ENCODE data around the gene PPP2R2B. TPM values are rescaled to one million over a fixed set of nuclear protein-coding genes. Genes with fewer than 3 reads are reported as not detected.

PPP2R2B gene
- total RNA-seq, 1 experiment from 2014 or later: not detected

DNA sequence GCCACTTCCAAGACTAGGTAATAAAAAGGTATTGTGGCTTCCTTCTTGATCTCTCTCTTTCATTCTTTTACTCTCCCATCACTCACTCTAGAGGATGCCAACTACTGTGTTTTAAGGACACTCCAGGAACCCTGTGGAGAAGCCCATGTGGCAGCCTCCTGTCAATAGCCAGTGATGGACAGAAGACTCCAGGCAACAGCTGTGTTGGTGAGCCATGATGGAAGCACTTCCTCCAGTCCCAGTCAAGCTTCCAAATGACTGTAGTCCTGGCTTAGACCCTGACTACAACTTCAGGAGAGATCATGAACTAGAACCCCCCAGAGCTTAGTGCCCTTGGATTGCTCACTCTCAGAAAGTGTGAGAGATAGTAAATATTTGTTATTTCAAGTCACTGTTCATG, 123.9 kb downstream of the PPP2R2B start:
- no peak for DNase-seq (ENCODE audit: low read depth, low spot score)
- no peak for ATAC-seq
- Histone ChIP-seq H3K4me3 (replicated peaks in 1 of 2; ENCODE audit: low read depth in 1 of 2, low read length in 2 of 2) (no peak overlapping the region), H3K27ac (ENCODE audit: low read depth, low read length) (no peak overlapping the region), H3K27me3 (ENCODE audit: insufficient read depth, low read length) (peaks cover 6% of the 10 kb centered on the region; the same call in 1 of the 2 replicates), H2AFZ (ENCODE audit: low read depth, low read length, poor library complexity, severe bottlenecking) (no peak overlapping the region), H3K4me2 (ENCODE audit: low read length) (no peak overlapping the region), H4K20me1 (ENCODE audit: insufficient read depth) (no peaks in the 10 kb centered on the region), H3K9ac (ENCODE audit: low read length) (no peak overlapping the region), H3K79me2 (ENCODE audit: insufficient read depth, low read length) (no peaks in the 10 kb centered on the region), H3K4me1 (ENCODE audit: control insufficient read depth in 1 of 2, insufficient read depth in 2 of 2, low read length in 2 of 2) (no peaks in the 10 kb centered on the region), H3K9me2 (ENCODE audit: insufficient read depth) (no peaks in the 10 kb centered on the region), H3K9me3 (ENCODE audit: control insufficient read depth in 1 of 2, insufficient read depth in 1 of 2, low read depth in 1 of 2, low read length in 2 of 2) (no peaks in the 10 kb centered on the region), H3K36me3 (ENCODE audit: control insufficient read depth in 1 of 2, insufficient read depth in 2 of 2, low read length in 2 of 2) (no peaks in the 10 kb centered on the region)
- POLR2A ChIA-PET: no interaction called here
- no peak for TF ChIP-seq CBX3 (IDR thresholded peaks at IDR 0.05; ENCODE audit: low read depth)
- no peak for TF ChIP-seq POLR2AphosphoS5 (IDR thresholded peaks at IDR 0.05; ENCODE audit: low read depth, low read length)
- TF ChIP-seq, protein P1, sequence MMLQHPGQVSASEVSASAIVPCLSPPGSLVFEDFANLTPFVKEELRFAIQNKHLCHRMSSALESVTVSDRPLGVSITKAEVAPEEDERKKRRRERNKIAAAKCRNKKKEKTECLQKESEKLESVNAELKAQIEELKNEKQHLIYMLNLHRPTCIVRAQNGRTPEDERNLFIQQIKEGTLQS (IDR thresholded peaks at IDR 0.05): no peak
- TF ChIP-seq EGR1 (IDR thresholded peaks at IDR 0.05; ENCODE audit: low read depth): no peak
- no peak for TF ChIP-seq ZNF274 (IDR thresholded peaks at IDR 0.05; ENCODE audit: low read depth, low read length)
- no peak for TF ChIP-seq EZH2 (IDR thresholded peaks at IDR 0.05)
- TF ChIP-seq YY1 (IDR thresholded peaks at IDR 0.05; ENCODE audit: extremely low read depth, insufficient replicate concordance, low read depth, low read length): no peak
- no peak for TF ChIP-seq EZH2phosphoT487 (IDR thresholded peaks at IDR 0.05; ENCODE audit: borderline replicate concordance)
- TF ChIP-seq RAD21 (IDR thresholded peaks at IDR 0.05; ENCODE audit: low read depth): no peak
- no peak for TF ChIP-seq JUND (IDR thresholded peaks at IDR 0.05)
- TF ChIP-seq, protein P2, sequence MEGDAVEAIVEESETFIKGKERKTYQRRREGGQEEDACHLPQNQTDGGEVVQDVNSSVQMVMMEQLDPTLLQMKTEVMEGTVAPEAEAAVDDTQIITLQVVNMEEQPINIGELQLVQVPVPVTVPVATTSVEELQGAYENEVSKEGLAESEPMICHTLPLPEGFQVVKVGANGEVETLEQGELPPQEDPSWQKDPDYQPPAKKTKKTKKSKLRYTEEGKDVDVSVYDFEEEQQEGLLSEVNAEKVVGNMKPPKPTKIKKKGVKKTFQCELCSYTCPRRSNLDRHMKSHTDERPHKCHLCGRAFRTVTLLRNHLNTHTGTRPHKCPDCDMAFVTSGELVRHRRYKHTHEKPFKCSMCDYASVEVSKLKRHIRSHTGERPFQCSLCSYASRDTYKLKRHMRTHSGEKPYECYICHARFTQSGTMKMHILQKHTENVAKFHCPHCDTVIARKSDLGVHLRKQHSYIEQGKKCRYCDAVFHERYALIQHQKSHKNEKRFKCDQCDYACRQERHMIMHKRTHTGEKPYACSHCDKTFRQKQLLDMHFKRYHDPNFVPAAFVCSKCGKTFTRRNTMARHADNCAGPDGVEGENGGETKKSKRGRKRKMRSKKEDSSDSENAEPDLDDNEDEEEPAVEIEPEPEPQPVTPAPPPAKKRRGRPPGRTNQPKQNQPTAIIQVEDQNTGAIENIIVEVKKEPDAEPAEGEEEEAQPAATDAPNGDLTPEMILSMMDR (IDR thresholded peaks at IDR 0.05 in 2 of 3, conservative IDR thresholded peaks at IDR 0.05 in 1 of 3; ENCODE audit: borderline replicate concordance in 1 of 3, insufficient read depth in 1 of 3, low read depth in 2 of 3, low read length in 2 of 3): no peak
- TF ChIP-seq SIN3A (IDR thresholded peaks at IDR 0.05; ENCODE audit: low read depth): no peak
- TF ChIP-seq ELF1 (IDR thresholded peaks at IDR 0.05; ENCODE audit: borderline replicate concordance, low read depth): no peak
- TF ChIP-seq, protein P3, sequence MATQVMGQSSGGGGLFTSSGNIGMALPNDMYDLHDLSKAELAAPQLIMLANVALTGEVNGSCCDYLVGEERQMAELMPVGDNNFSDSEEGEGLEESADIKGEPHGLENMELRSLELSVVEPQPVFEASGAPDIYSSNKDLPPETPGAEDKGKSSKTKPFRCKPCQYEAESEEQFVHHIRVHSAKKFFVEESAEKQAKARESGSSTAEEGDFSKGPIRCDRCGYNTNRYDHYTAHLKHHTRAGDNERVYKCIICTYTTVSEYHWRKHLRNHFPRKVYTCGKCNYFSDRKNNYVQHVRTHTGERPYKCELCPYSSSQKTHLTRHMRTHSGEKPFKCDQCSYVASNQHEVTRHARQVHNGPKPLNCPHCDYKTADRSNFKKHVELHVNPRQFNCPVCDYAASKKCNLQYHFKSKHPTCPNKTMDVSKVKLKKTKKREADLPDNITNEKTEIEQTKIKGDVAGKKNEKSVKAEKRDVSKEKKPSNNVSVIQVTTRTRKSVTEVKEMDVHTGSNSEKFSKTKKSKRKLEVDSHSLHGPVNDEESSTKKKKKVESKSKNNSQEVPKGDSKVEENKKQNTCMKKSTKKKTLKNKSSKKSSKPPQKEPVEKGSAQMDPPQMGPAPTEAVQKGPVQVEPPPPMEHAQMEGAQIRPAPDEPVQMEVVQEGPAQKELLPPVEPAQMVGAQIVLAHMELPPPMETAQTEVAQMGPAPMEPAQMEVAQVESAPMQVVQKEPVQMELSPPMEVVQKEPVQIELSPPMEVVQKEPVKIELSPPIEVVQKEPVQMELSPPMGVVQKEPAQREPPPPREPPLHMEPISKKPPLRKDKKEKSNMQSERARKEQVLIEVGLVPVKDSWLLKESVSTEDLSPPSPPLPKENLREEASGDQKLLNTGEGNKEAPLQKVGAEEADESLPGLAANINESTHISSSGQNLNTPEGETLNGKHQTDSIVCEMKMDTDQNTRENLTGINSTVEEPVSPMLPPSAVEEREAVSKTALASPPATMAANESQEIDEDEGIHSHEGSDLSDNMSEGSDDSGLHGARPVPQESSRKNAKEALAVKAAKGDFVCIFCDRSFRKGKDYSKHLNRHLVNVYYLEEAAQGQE (IDR thresholded peaks at IDR 0.05; ENCODE audit: low read depth): no peak
- no peak for TF ChIP-seq SP1 (IDR thresholded peaks at IDR 0.05; ENCODE audit: low read depth)
- TF ChIP-seq TCF7L2 (IDR thresholded peaks at IDR 0.05; ENCODE audit: borderline replicate concordance, extremely low read depth, insufficient read depth, insufficient read length): no peak
- RAD21 ChIA-PET (ENCODE audit: low non-redundant PET in 1 of 2, low total read pairs in 2 of 2, uncharacterized antibody in 2 of 2, unreplicated experiment in 2 of 2): no interaction called here
- CTCF ChIA-PET: no interaction called here
- intact Hi-C loops (cut with micrococcal nuclease): no loop called here
- BruUV-seq (replicated peaks): no TSS peak
